OCI-LY7 (cell line): ENCODE data around the gene CEBPG. TPM values are rescaled to one million over a fixed set of nuclear protein-coding genes. Genes with fewer than 3 reads are reported as not detected.

Experiments used
- BruUV-seq: library from RNA; stranded (reverse); fragments of 400-500 nt; replicated peaks from 2 replicates; lab custom pipeline; 2021; lab: Mats Ljungman, UMichigan
- CTCF ChIA-PET: fragments of 300-600 bp; sonication (Branson Sonifier 250); formaldehyde crosslinking; loops from one replicate; lab custom pipeline; 2022; ENCODE audit warnings: antibody characterized with exemption; ENCODE audit not compliant: unreplicated experiment; lab: Charles Lee
- POLR2A ChIA-PET: fragments of 300-600 bp; sonication (Branson Sonifier 250); formaldehyde crosslinking; loops from one replicate; lab custom pipeline; 2022; ENCODE audit warnings: antibody characterized with exemption; lab: Charles Lee
- DNase-seq: peaks from one replicate; pipeline ENCODE4 v3.0.0-alpha.2; 2015; ENCODE audit warnings: low spot score
- H2AFZ ChIP-seq: fragments of 200-600 bp; sonication (generic), shearing (Covaris generic); 2 replicates; pipeline ENCODE4 v1.6.1; 2014; ENCODE audit warnings: mild to moderate bottlenecking, antibody characterized with exemption, low read length, moderate library complexity
- H3K27ac ChIP-seq: fragments of 200-600 bp; sonication (generic); 2 replicates; pipeline ENCODE4 v1.5.1; 2014; ENCODE audit warnings: mixed run types, low read depth, mild to moderate bottlenecking, moderate library complexity, low read length, inconsistent platforms; ENCODE audit not compliant: poor library complexity, severe bottlenecking
- H3K36me3 ChIP-seq: fragments of 200-600 bp; sonication (generic); 2 replicates; pipeline ENCODE4 v1.6.1; 2014; ENCODE audit warnings: mild to moderate bottlenecking, antibody characterized with exemption, low read length, moderate library complexity, mixed read lengths; ENCODE audit not compliant: insufficient read depth
- H3K4me1 ChIP-seq: fragments of 200-600 bp; sonication (generic); 2 replicates; pipeline ENCODE4 v1.5.1; 2014; ENCODE audit warnings: mild to moderate bottlenecking, low read length; ENCODE audit not compliant: insufficient read depth, poor library complexity, severe bottlenecking
- H3K4me2 ChIP-seq: fragments of 200-600 bp; sonication (generic); 2 replicates; pipeline ENCODE4 v1.6.1; 2014; ENCODE audit warnings: mild to moderate bottlenecking, low read length
- H3K4me3 ChIP-seq: fragments of 200-600 bp; sonication (generic); 2 replicates; pipeline ENCODE4 v1.5.1; 2014; ENCODE audit warnings: mild to moderate bottlenecking, low read depth, low read length; ENCODE audit not compliant: poor library complexity, severe bottlenecking
- H3K79me2 ChIP-seq: fragments of 200-600 bp; sonication (generic); 2 replicates; pipeline ENCODE4 v1.6.1; 2016; ENCODE audit warnings: low read depth, mild to moderate bottlenecking, low read length, moderate library complexity, mixed read lengths; ENCODE audit not compliant: insufficient read depth
- H3K9me2 ChIP-seq: fragments of 200-600 bp; sonication (generic); 2 replicates; pipeline ENCODE4 v1.6.1; 2016; ENCODE audit warnings: mild to moderate bottlenecking, low read length, mixed read lengths; ENCODE audit not compliant: insufficient read depth
- H3K9me3 ChIP-seq: fragments of 200-600 bp; sonication (generic); 2 replicates; pipeline ENCODE4 v1.6.1; 2014; ENCODE audit warnings: mild to moderate bottlenecking, mixed run types, low read length, mixed read lengths
- H4K20me1 ChIP-seq: fragments of 200-600 bp; sonication (generic); 2 replicates; pipeline ENCODE4 v1.6.1; 2014; ENCODE audit warnings: mild to moderate bottlenecking, antibody characterized with exemption, low read length, moderate library complexity, mixed read lengths; ENCODE audit not compliant: insufficient read depth
- CTCF ChIP-seq: fragments of 200-600 bp; sonication (generic); conservative IDR thresholded peaks from 2 replicates; pipeline ENCODE4 v1.5.1; 2014; ENCODE audit warnings: mild to moderate bottlenecking, antibody characterized with exemption, low read length, moderate library complexity, mixed read lengths
- EZH2phosphoT487 ChIP-seq: fragments of 200-600 bp; sonication (generic); IDR thresholded peaks from 2 replicates; pipeline ENCODE4 v1.6.1; 2018; ENCODE audit warnings: low read depth, borderline replicate concordance, mild to moderate bottlenecking, mixed run types, antibody characterized with exemption, low read length, moderate library complexity, mixed read lengths
- intact Hi-C: fragments of 100-400 bp; cut with micrococcal nuclease; formaldehyde crosslinking; loops from one replicate; pipeline ENCODE4 v1.10.0; 2022; ENCODE audit not compliant: unreplicated experiment
- total RNA-seq, 2 experiments: library from RNA; depleted of rRNA in 1 of 2; stranded (reverse); fragments of >200 nt in 1 of 2; shearing (Covaris generic) in 1 of 2; gene quantifications; 2 replicates each; pipeline ENCODE4 v1.2.3, GENCODE V29; 2014 to 2022

The CEBPG gene
- total RNA-seq, 2 experiments from 2014 or later = 44.9 to 45.1 TPM

- BruUV-seq = no TSS peak
- Histone ChIP-seq H3K9me3 (no peaks in the 10 kb centered on the region), H4K20me1 (no peaks in the 10 kb centered on the region), H3K27ac (no peak overlapping the region), H3K36me3 (no peaks in the 10 kb centered on the region), H3K4me2 (no peak overlapping the region), H3K79me2 (no peaks in the 10 kb centered on the region), H3K9me2 (no peaks in the 10 kb centered on the region), H3K4me1 (no peaks in the 10 kb centered on the region), H3K4me3 (no peak overlapping the region), H2AFZ (no peak overlapping the region)
- ChIA-PET POLR2A (no interaction called here), CTCF (no interaction called here)
- DNase-seq = no peak
- TF ChIP-seq CTCF (no peak), EZH2phosphoT487 (no peak)
- intact Hi-C loops = no loop called here
Observed at GRCh38 chr19:33332248-33332647, 41.3 kb upstream of the CEBPG start.

- H3K4me1 ChIP-seq = no peaks in the 10 kb centered on the region
- H3K4me3 ChIP-seq = no peak overlapping the region
- H3K4me2 ChIP-seq = no peak overlapping the region
- DNase-seq = no peak
- no peaks in the 10 kb centered on the region for H4K20me1 ChIP-seq
- no peak overlapping the region for H3K27ac ChIP-seq
- no peaks in the 10 kb centered on the region for H3K79me2 ChIP-seq
- no peaks in the 10 kb centered on the region for H3K9me3 ChIP-seq
- no peak for TF ChIP-seq CTCF
- TF ChIP-seq EZH2phosphoT487 = no peak
- H3K36me3 ChIP-seq = no peaks in the 10 kb centered on the region
- ChIA-PET POLR2A (no interaction called here), CTCF (no interaction called here)
- intact Hi-C loops = no loop called here
- BruUV-seq = no TSS peak
- H2AFZ ChIP-seq = no peak overlapping the region
- H3K9me2 ChIP-seq = no peaks in the 10 kb centered on the region
Observed at GRCh38 chr19:33333151-33333550, 40.4 kb upstream of the CEBPG start.

- no peak overlapping the region for H3K4me2 ChIP-seq
- no peaks in the 10 kb centered on the region for H3K9me3 ChIP-seq
- POLR2A ChIA-PET = no interaction called here
- no peak for DNase-seq
- H4K20me1 ChIP-seq = no peaks in the 10 kb centered on the region
- H3K9me2 ChIP-seq = no peaks in the 10 kb centered on the region
- no peak overlapping the region for H2AFZ ChIP-seq
- no peaks in the 10 kb centered on the region for H3K4me1 ChIP-seq
- no peaks in the 10 kb centered on the region for H3K36me3 ChIP-seq
- BruUV-seq = no TSS peak
- H3K27ac ChIP-seq = no peak overlapping the region
- intact Hi-C loops = no loop called here
- H3K79me2 ChIP-seq = no peaks in the 10 kb centered on the region
- TF ChIP-seq EZH2phosphoT487 = no peak
- no peak overlapping the region for H3K4me3 ChIP-seq
- CTCF ChIA-PET = no interaction called here
Observed at GRCh38 chr19:33333642-33334041, 39.9 kb upstream of the CEBPG start.
